Measurements from ENCODE around the gene KCND1.

Gene KCND1

GRCh38 chrX:48913605-48914366, 57.9 kb downstream of the KCND1 start:
- Histone ChIP-seq H3K4me3 (no peak overlapping the region), H3K27ac (no peak overlapping the region)
- TF ChIP-seq, protein P1, sequence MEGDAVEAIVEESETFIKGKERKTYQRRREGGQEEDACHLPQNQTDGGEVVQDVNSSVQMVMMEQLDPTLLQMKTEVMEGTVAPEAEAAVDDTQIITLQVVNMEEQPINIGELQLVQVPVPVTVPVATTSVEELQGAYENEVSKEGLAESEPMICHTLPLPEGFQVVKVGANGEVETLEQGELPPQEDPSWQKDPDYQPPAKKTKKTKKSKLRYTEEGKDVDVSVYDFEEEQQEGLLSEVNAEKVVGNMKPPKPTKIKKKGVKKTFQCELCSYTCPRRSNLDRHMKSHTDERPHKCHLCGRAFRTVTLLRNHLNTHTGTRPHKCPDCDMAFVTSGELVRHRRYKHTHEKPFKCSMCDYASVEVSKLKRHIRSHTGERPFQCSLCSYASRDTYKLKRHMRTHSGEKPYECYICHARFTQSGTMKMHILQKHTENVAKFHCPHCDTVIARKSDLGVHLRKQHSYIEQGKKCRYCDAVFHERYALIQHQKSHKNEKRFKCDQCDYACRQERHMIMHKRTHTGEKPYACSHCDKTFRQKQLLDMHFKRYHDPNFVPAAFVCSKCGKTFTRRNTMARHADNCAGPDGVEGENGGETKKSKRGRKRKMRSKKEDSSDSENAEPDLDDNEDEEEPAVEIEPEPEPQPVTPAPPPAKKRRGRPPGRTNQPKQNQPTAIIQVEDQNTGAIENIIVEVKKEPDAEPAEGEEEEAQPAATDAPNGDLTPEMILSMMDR (IDR thresholded peaks at IDR 0.05): no peak
- DNase-seq (ENCODE audit: low spot score): no peak

- DNase-seq (ENCODE audit: low spot score): no peak
- H3K27ac ChIP-seq: peak within 1 kb of the TSS; percentile 60 to 81
- TF ChIP-seq, protein P1 (IDR thresholded peaks at IDR 0.05): no peak
- peak within 1 kb of the TSS; percentile 81 for H3K4me3 ChIP-seq
Observed at GRCh38 chrX:48911412-48912182, 60.0 kb downstream of the KCND1 start, which contains the start of gene SLC35A2. TSS of gene SLC35A2 (minus strand) at chrX:48911646. CDS start at chrX:48911636, 10 bp downstream.
